ENCODE measurements around the gene LDLRAD3. TPM values are rescaled to one million over a fixed set of nuclear protein-coding genes. Genes with fewer than 3 reads are reported as not detected.
A peak's percentile ranks its signal among the peaks of the same experiment; 100 is the strongest.

The LDLRAD3 gene
- total and polyA plus RNA-seq, 9 donors = 14.5 to 32.4 (median 17.2) TPM

- 7 to 11% (median 8%) methylated on average over 5 of the region's 5 CpGs for WGBS, 3 donors
- no peak overlapping the region for H3K4me3 ChIP-seq
- no peaks in the 10 kb centered on the region for H3K9me3 ChIP-seq
- intact Hi-C loops (cut with DNase I) = loop anchor here in 2 of 4 donors (10.0 kb wide), 1 partner anchor 98 kb away; no protein-coding TSS in a partner anchor
- TF ChIP-seq POLR2A (IDR thresholded peaks at IDR 0.05) (no peak), CTCF (IDR thresholded peaks at IDR 0.05) (no peak), EP300 (IDR thresholded peaks at IDR 0.05) (no peak)
- H3K27ac ChIP-seq = peak overlapping the region in 1 of 2 donors; percentile 74
- H3K36me3 ChIP-seq = no peaks in the 10 kb centered on the region
- DNase-seq = no peak
- H3K4me1 ChIP-seq (ENCODE audit: insufficient read depth) = peaks cover 33% of the 10 kb centered on the region
- H3K27me3 ChIP-seq = no peaks in the 10 kb centered on the region
Observed at GRCh38 chr11:36156817-36157519, 213.1 kb downstream of the LDLRAD3 start.

GRCh38 chr11:36160091-36160490 lies 216.2 kb downstream of the LDLRAD3 start:
- Histone ChIP-seq H3K4me1 (ENCODE audit: insufficient read depth) (peaks cover 29% of the 10 kb centered on the region), H3K27ac (no peak overlapping the region)

GRCh38 chr11:36161572-36161971 lies 217.7 kb downstream of the LDLRAD3 start:
- Histone ChIP-seq H3K36me3 (no peaks in the 10 kb centered on the region), H3K27me3 (no peaks in the 10 kb centered on the region), H3K27ac (no peak overlapping the region), H3K4me3 (no peak overlapping the region), H3K4me1 (ENCODE audit: insufficient read depth) (peaks cover 20% of the 10 kb centered on the region), H3K9me3 (no peaks in the 10 kb centered on the region)
- WGBS, 3 donors = 85 to 97% (median 93%) methylated on average over 5 of the region's 5 CpGs
- no peak for DNase-seq
- TF ChIP-seq EP300 (IDR thresholded peaks at IDR 0.05) (no peak), CTCF (IDR thresholded peaks at IDR 0.05) (no peak), POLR2A (IDR thresholded peaks at IDR 0.05) (no peak)
- intact Hi-C loops (cut with DNase I) = no loop called here

More at GRCh38 chr11:36160091-36160490, 216.2 kb downstream of the LDLRAD3 start:
- no peaks in the 10 kb centered on the region for H3K36me3 ChIP-seq
- peak in 3 of 5 donors; percentile 23 to 43 (median 36) for DNase-seq
- no peaks in the 10 kb centered on the region for H3K27me3 ChIP-seq
- H3K9me3 ChIP-seq = no peaks in the 10 kb centered on the region
- no peak overlapping the region for H3K4me3 ChIP-seq
- WGBS, 3 donors = 8 to 14% (median 13%) methylated on average over 10 of the region's 10 CpGs
- intact Hi-C loops (cut with DNase I) = no loop called here
- TF ChIP-seq POLR2A (IDR thresholded peaks at IDR 0.05) (no peak), CTCF (IDR thresholded peaks at IDR 0.05) (no peak), EP300 (IDR thresholded peaks at IDR 0.05) (no peak)

- no peak overlapping the region for H3K4me3 ChIP-seq
- no peaks in the 10 kb centered on the region for H3K36me3 ChIP-seq
- no peaks in the 10 kb centered on the region for H3K27me3 ChIP-seq
- no peak for DNase-seq
- H3K9me3 ChIP-seq = no peaks in the 10 kb centered on the region
- TF ChIP-seq CTCF (IDR thresholded peaks at IDR 0.05) (no peak), POLR2A (IDR thresholded peaks at IDR 0.05) (no peak), EP300 (IDR thresholded peaks at IDR 0.05) (no peak)
- WGBS, 3 donors = 81 to 94% (median 87%) methylated on average over 10 of the region's 10 CpGs
- intact Hi-C loops (cut with DNase I) = no loop called here
- H3K4me1 ChIP-seq (ENCODE audit: insufficient read depth) = peaks cover 16% of the 10 kb centered on the region
- H3K27ac ChIP-seq = no peak overlapping the region
Observed at GRCh38 chr11:36162006-36162882, 218.4 kb downstream of the LDLRAD3 start.

Data from ovary (tissue), 9 donors.